ENCODE measurements around the gene NRIP2.
A peak's percentile ranks its signal among the peaks of the same experiment; 100 is the strongest.

Gene NRIP2

GRCh38 chr12:2833327-2833726 is 1.5 kb downstream of the NRIP2 start:
- no peak overlapping the region for H3K27ac Mint-ChIP-seq
- no peaks in the 10 kb centered on the region for H3K4me1 Mint-ChIP-seq (ENCODE audit: low read depth)
- DNase-seq (ENCODE audit: low spot score), result no peak
- peaks cover 6% of the 10 kb centered on the region for H3K36me3 Mint-ChIP-seq (ENCODE audit: low read depth)
- no peaks in the 10 kb centered on the region for H3K9me3 Mint-ChIP-seq
- no peak overlapping the region for H3K4me3 Mint-ChIP-seq
- H3K27me3 Mint-ChIP-seq (ENCODE audit: low read depth), result no peaks in the 10 kb centered on the region

- Mint-ChIP-seq H3K4me1 (ENCODE audit: low read depth) (no peaks in the 10 kb centered on the region), H3K36me3 (ENCODE audit: low read depth) (peaks cover 9% of the 10 kb centered on the region), H3K27me3 (ENCODE audit: low read depth) (no peaks in the 10 kb centered on the region), H3K4me3 (no peak overlapping the region), H3K27ac (no peak overlapping the region), H3K9me3 (no peaks in the 10 kb centered on the region)
- DNase-seq (ENCODE audit: low spot score), result no peak
These were observed 2.2 kb downstream of the NRIP2 start for GRCh38 chr12:2832550-2833127.

- Mint-ChIP-seq H3K4me1 (ENCODE audit: low read depth) (no peaks in the 10 kb centered on the region), H3K9me3 (no peaks in the 10 kb centered on the region), H3K27me3 (ENCODE audit: low read depth) (no peaks in the 10 kb centered on the region), H3K27ac (no peak overlapping the region), H3K4me3 (no peak overlapping the region), H3K36me3 (ENCODE audit: low read depth) (peaks cover 23% of the 10 kb centered on the region)
- no peak for DNase-seq (ENCODE audit: low spot score)
These were observed 5.6 kb downstream of the NRIP2 start for GRCh38 chr12:2829275-2829674.

- peaks cover 35% of the 10 kb centered on the region for H3K36me3 Mint-ChIP-seq (ENCODE audit: low read depth)
- no peak overlapping the region for H3K4me3 Mint-ChIP-seq
- no peak for DNase-seq (ENCODE audit: low spot score)
- H3K4me1 Mint-ChIP-seq (ENCODE audit: low read depth), result no peaks in the 10 kb centered on the region
- no peaks in the 10 kb centered on the region for H3K27me3 Mint-ChIP-seq (ENCODE audit: low read depth)
- no peaks in the 10 kb centered on the region for H3K9me3 Mint-ChIP-seq
- H3K27ac Mint-ChIP-seq, result no peak overlapping the region
These were observed 7.9 kb downstream of the NRIP2 start for GRCh38 chr12:2826721-2827515.

GRCh38 chr12:2826036-2826435 is 8.8 kb downstream of the NRIP2 start:
- peaks cover 36% of the 10 kb centered on the region for H3K36me3 Mint-ChIP-seq (ENCODE audit: low read depth)
- no peak overlapping the region for H3K27ac Mint-ChIP-seq
- no peak for DNase-seq (ENCODE audit: low spot score)
- no peaks in the 10 kb centered on the region for H3K4me1 Mint-ChIP-seq (ENCODE audit: low read depth)
- H3K27me3 Mint-ChIP-seq (ENCODE audit: low read depth), result no peaks in the 10 kb centered on the region
- no peak overlapping the region for H3K4me3 Mint-ChIP-seq
- no peaks in the 10 kb centered on the region for H3K9me3 Mint-ChIP-seq

GRCh38 chr12:2825132-2825531 is 9.7 kb downstream of the NRIP2 start:
- H3K4me3 Mint-ChIP-seq, result no peak overlapping the region
- no peaks in the 10 kb centered on the region for H3K4me1 Mint-ChIP-seq (ENCODE audit: low read depth)
- H3K9me3 Mint-ChIP-seq, result no peaks in the 10 kb centered on the region
- peaks cover 35% of the 10 kb centered on the region for H3K36me3 Mint-ChIP-seq (ENCODE audit: low read depth)
- no peak for DNase-seq (ENCODE audit: low spot score)
- H3K27me3 Mint-ChIP-seq (ENCODE audit: low read depth), result no peaks in the 10 kb centered on the region
- no peak overlapping the region for H3K27ac Mint-ChIP-seq

GRCh38 chr12:2824541-2824940 is 10.3 kb downstream of the NRIP2 start:
- no peaks in the 10 kb centered on the region for H3K4me1 Mint-ChIP-seq (ENCODE audit: low read depth)
- H3K9me3 Mint-ChIP-seq, result no peaks in the 10 kb centered on the region
- peaks cover 41% of the 10 kb centered on the region for H3K36me3 Mint-ChIP-seq (ENCODE audit: low read depth)
- no peak overlapping the region for H3K4me3 Mint-ChIP-seq
- no peak overlapping the region for H3K27ac Mint-ChIP-seq
- no peaks in the 10 kb centered on the region for H3K27me3 Mint-ChIP-seq (ENCODE audit: low read depth)
- DNase-seq (ENCODE audit: low spot score), result no peak

- H3K4me3 Mint-ChIP-seq, result no peak overlapping the region
- H3K4me1 Mint-ChIP-seq (ENCODE audit: low read depth), result no peaks in the 10 kb centered on the region
- H3K36me3 Mint-ChIP-seq (ENCODE audit: low read depth), result peaks cover 42% of the 10 kb centered on the region
- H3K9me3 Mint-ChIP-seq, result no peaks in the 10 kb centered on the region
- H3K27me3 Mint-ChIP-seq (ENCODE audit: low read depth), result no peaks in the 10 kb centered on the region
- no peak overlapping the region for H3K27ac Mint-ChIP-seq
- DNase-seq (ENCODE audit: low spot score), result no peak
These were observed 11.4 kb downstream of the NRIP2 start for GRCh38 chr12:2823483-2823882.

GRCh38 chr12:2820432-2820831 is 14.4 kb downstream of the NRIP2 start:
- Mint-ChIP-seq H3K27ac (no peak overlapping the region), H3K9me3 (no peaks in the 10 kb centered on the region), H3K36me3 (ENCODE audit: low read depth) (peaks cover 42% of the 10 kb centered on the region), H3K27me3 (ENCODE audit: low read depth) (no peaks in the 10 kb centered on the region), H3K4me1 (ENCODE audit: low read depth) (no peaks in the 10 kb centered on the region), H3K4me3 (no peak overlapping the region)
- DNase-seq (ENCODE audit: low spot score), result no peak

GRCh38 chr12:2819810-2820209 is 15.0 kb downstream of the NRIP2 start:
- peak overlapping the region; percentile 20 for H3K27ac Mint-ChIP-seq
- H3K4me3 Mint-ChIP-seq, result no peak overlapping the region
- H3K4me1 Mint-ChIP-seq (ENCODE audit: low read depth), result no peaks in the 10 kb centered on the region
- DNase-seq (ENCODE audit: low spot score), result no peak
- no peaks in the 10 kb centered on the region for H3K9me3 Mint-ChIP-seq
- no peaks in the 10 kb centered on the region for H3K27me3 Mint-ChIP-seq (ENCODE audit: low read depth)
- peaks cover 38% of the 10 kb centered on the region for H3K36me3 Mint-ChIP-seq (ENCODE audit: low read depth)

- Mint-ChIP-seq H3K27me3 (ENCODE audit: low read depth) (peaks cover 2% of the 10 kb centered on the region), H3K4me3 (peak overlapping the region; percentile 100), H3K9me3 (no peaks in the 10 kb centered on the region), H3K4me1 (ENCODE audit: low read depth) (peaks cover 11% of the 10 kb centered on the region), H3K27ac (peak overlapping the region; percentile 99), H3K36me3 (ENCODE audit: low read depth) (peaks cover 12% of the 10 kb centered on the region)
- DNase-seq (ENCODE audit: low spot score), result peak; percentile 53
These were observed 21.3 kb downstream of the NRIP2 start for GRCh38 chr12:2813214-2814185.

- no peaks in the 10 kb centered on the region for H3K9me3 Mint-ChIP-seq
- peak within 1 kb of the TSS; percentile 99 for H3K27ac Mint-ChIP-seq
- peaks cover 11% of the 10 kb centered on the region for H3K4me1 Mint-ChIP-seq (ENCODE audit: low read depth)
- H3K4me3 Mint-ChIP-seq, result peak within 1 kb of the TSS; percentile 100
- peaks cover 2% of the 10 kb centered on the region for H3K27me3 Mint-ChIP-seq (ENCODE audit: low read depth)
- peaks cover 7% of the 10 kb centered on the region for H3K36me3 Mint-ChIP-seq (ENCODE audit: low read depth)
- DNase-seq (ENCODE audit: low spot score), result peak; percentile 97
These were observed 22.3 kb downstream of the NRIP2 start, which contains the start of gene ITFG2 for GRCh38 chr12:2812290-2813213. Gene ITFG2 (plus strand): TSS chr12:2812668. CDS start chr12:2812761, 93 bp downstream.

- Mint-ChIP-seq H3K27ac (no peak overlapping the region), H3K9me3 (no peaks in the 10 kb centered on the region), H3K36me3 (ENCODE audit: low read depth) (peaks cover 7% of the 10 kb centered on the region), H3K4me3 (peak overlapping the region; percentile 100), H3K4me1 (ENCODE audit: low read depth) (peaks cover 11% of the 10 kb centered on the region), H3K27me3 (ENCODE audit: low read depth) (peaks cover 2% of the 10 kb centered on the region)
- DNase-seq (ENCODE audit: low spot score), result no peak
These were observed 23.0 kb downstream of the NRIP2 start for GRCh38 chr12:2811801-2812200.
